Lower leg skin (tissue), 4 donors: ENCODE results near the gene TGFA. TPM values are rescaled to one million over a fixed set of nuclear protein-coding genes. Genes with fewer than 3 reads are reported as not detected.

Experiments
- DNase-seq, 2 donors: peaks; one replicate each; pipeline ENCODE4 v3.0.0-alpha.2; 2019; ENCODE audit warnings: low spot score in 2 of 2
- H3K4me3 ChIP-seq: fragments of 200-600 bp; sonication (generic); 2 replicates; pipeline ENCODE4 v1.5.1; 2017; ENCODE audit warnings: mild to moderate bottlenecking, low read depth; ENCODE audit not compliant: poor library complexity, severe bottlenecking
- POLR2A ChIP-seq, 2 donors: fragments of 450-650 bp; IDR thresholded peaks; one replicate each; pipeline ENCODE4 v1.6.1; 2016 to 2017; ENCODE audit warnings: antibody characterized with exemption in 2 of 2, mild to moderate bottlenecking in 1 of 2, moderate library complexity in 1 of 2
- WGBS, 2 donors: methylation state at CpG; one replicate each; pipeline ENCODE4 v1.1.5; 2018; 5-methylcytosine and 5-hydroxymethylcytosine counted together
- intact Hi-C: fragments of 100-400 bp; cut with DNase I; formaldehyde crosslinking; loops from one replicate; pipeline ENCODE4 v1.15.0; 2023; ENCODE audit warnings: low total_unique reads
- total RNA-seq, 4 donors: library from RNA; depleted of rRNA; stranded (reverse); fragments of >200 nt; gene quantifications; one replicate each; pipeline ENCODE4 v1.1.0, GENCODE V29; 2016
- TF ChIP-seq, protein P1 (sequence below), 3 donors: fragments of 450-650 bp; IDR thresholded peaks; one replicate each; pipeline ENCODE4 v1.5.1; 2016; ENCODE audit warnings: antibody characterized with exemption in 3 of 3, mild to moderate bottlenecking in 3 of 3, moderate library complexity in 2 of 3

TGFA gene
- total RNA-seq, 4 donors from 2014 or later: 56.5 to 78.3 (median 65.0) TPM

DNA sequence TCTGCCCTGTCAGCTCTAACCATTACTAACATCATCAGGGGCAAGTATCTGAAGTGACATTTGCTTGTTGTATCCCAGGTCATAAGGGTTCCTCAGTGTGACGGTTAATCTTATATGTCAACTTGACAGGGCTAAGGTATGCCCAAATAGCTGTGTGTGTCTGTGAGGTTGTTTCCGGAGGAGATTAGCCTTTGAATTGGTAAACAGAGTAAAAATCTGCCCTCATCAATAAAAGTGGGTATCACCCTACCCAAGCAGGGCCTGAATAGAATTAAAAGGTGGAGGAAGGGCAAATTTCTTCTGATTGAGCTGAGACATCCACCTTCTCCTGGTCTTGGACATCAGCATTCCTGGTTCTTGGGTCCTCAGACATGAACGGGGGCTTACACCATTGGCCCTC, 12.8 kb upstream of the TGFA start:
- intact Hi-C loops: no loop called here
- DNase-seq: no peak
- H3K4me3 ChIP-seq: no peak overlapping the region
- TF ChIP-seq POLR2A (IDR thresholded peaks at IDR 0.05): no peak
- TF ChIP-seq, protein P1, sequence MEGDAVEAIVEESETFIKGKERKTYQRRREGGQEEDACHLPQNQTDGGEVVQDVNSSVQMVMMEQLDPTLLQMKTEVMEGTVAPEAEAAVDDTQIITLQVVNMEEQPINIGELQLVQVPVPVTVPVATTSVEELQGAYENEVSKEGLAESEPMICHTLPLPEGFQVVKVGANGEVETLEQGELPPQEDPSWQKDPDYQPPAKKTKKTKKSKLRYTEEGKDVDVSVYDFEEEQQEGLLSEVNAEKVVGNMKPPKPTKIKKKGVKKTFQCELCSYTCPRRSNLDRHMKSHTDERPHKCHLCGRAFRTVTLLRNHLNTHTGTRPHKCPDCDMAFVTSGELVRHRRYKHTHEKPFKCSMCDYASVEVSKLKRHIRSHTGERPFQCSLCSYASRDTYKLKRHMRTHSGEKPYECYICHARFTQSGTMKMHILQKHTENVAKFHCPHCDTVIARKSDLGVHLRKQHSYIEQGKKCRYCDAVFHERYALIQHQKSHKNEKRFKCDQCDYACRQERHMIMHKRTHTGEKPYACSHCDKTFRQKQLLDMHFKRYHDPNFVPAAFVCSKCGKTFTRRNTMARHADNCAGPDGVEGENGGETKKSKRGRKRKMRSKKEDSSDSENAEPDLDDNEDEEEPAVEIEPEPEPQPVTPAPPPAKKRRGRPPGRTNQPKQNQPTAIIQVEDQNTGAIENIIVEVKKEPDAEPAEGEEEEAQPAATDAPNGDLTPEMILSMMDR (IDR thresholded peaks at IDR 0.05): no peak
- WGBS, 2 donors: 90 to 96% methylated on average over 3 of the region's 3 CpGs

GRCh38 chr2:70565039-70565731, 11.6 kb upstream of the TGFA start:
- TF ChIP-seq, protein P1 (IDR thresholded peaks at IDR 0.05): no peak
- no peak for TF ChIP-seq POLR2A (IDR thresholded peaks at IDR 0.05)
- 79 to 84% methylated on average over 9 of the region's 9 CpGs for WGBS, 2 donors
- no peak for DNase-seq
- intact Hi-C loops: no loop called here
- no peak overlapping the region for H3K4me3 ChIP-seq

GRCh38 chr2:70561893-70562292, 8.3 kb upstream of the TGFA start:
- intact Hi-C loops: no loop called here
- no peak for DNase-seq
- no peak overlapping the region for H3K4me3 ChIP-seq
- TF ChIP-seq, protein P1 (IDR thresholded peaks at IDR 0.05): no peak
- no peak for TF ChIP-seq POLR2A (IDR thresholded peaks at IDR 0.05)

DNA sequence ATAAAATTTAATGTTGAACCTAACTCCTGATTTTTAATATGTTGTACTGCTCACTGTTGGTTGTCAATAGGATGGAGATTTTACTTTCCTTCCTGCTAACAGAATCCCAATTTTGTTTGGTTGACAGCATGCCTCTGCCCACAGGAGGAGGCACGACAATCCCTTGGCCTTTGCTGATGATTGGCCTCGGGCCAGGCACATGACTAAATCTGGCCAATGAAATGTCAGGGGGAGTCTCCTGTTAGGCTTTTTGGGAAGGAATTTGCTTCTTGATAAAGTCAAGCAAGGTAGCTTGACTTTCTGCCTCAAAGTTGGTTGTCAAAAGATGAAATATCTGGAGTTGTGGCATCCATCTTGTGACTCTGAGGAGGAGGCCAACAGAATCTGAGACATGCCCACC, 6.8 kb upstream of the TGFA start:
- 80% methylated on average over 2 of the region's 2 CpGs for WGBS, 2 donors
- H3K4me3 ChIP-seq: no peak overlapping the region
- TF ChIP-seq, protein P1 (IDR thresholded peaks at IDR 0.05): no peak
- no peak for TF ChIP-seq POLR2A (IDR thresholded peaks at IDR 0.05)
- no peak for DNase-seq
- intact Hi-C loops: no loop called here

DNA sequence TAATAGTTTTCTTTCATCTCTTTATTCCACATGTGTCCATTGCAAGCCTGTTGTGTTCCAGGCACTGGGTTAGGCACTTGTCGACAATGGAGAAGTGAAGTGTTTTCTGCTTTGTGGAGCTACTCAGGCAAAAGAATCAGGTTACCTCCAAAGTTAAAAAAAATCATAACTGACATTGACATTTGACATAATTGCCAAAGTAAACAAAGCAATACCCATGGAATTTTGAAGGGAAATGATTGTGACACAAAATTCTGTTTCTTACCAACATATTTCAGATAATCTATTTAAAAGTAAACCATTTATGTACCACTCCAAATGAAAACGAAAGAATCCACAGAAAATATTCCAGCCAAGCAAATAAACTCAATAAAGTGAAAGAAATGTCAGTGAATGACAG, 6.4 kb upstream of the TGFA start:
- intact Hi-C loops: no loop called here
- no peak for DNase-seq
- 84 to 89% methylated on average over 2 of the region's 2 CpGs for WGBS, 2 donors
- TF ChIP-seq POLR2A (IDR thresholded peaks at IDR 0.05): no peak
- TF ChIP-seq, protein P1 (IDR thresholded peaks at IDR 0.05): no peak
- no peak overlapping the region for H3K4me3 ChIP-seq
